Measurements from ENCODE around the gene SUPT4H1. TPM values are rescaled to one million over a fixed set of nuclear protein-coding genes. Genes with fewer than 3 reads are reported as not detected.

SUPT4H1 gene
- total and polyA plus RNA-seq, 2 experiments from 2014 or later: 82.2 to 83.7 TPM

DNA sequence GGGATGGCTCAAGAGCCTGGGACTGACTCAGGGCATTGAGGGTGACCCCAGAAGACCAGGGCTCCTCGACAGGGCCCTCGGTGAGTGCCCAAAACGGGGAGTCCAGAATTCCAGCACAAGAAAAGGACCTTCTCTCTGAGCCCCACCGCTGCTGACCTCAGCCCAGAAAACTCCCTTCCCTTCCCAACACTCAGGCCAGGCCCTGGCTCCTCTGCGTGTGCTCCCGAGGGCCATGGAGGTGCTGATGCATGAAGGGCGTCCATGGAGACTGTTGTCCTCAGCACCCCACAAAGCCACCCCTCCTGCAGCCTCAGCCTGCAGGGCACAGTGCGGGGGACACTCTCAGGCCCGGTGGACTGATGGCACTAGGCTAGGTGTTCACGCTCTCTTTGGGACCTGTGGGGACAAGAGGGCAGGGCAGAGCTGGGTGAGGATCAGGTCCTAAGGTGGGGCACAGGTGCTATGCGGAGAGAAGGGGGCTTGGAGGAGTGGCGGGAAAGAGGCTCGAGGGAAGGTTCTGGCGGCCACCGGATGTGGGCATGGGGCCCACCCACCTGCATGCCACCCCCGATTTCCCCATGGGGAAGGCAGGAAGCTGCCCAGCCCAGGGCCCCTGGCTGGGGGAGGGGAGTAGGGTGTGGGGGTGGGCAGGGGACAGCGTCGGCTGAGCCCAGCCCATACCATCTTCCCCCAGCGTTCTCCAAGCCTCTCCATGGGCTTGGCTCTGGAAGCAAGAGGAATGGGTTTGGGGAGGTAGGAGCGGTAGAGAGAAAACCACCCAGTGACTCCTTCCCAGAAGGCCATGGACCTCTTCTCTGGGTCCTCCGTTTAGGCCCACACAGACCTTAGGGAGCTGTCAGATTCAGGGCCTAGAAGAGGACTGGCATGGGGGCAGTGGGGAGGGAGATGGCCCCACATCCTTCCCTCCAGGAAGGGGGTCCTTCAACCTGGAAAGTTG is 18.9 kb downstream of the SUPT4H1 start:
- Histone ChIP-seq H3K27ac (ENCODE audit: low read depth) (no peak overlapping the region), H2AFZ (no peak overlapping the region), H3K4me2 (no peak overlapping the region), H3K36me3 (ENCODE audit: insufficient read depth) (no peaks in the 10 kb centered on the region), H4K20me1 (replicated peaks; ENCODE audit: insufficient read depth) (no peaks in the 10 kb centered on the region), H3K4me3 (no peak overlapping the region), H3K9me2 (ENCODE audit: insufficient read depth) (0 out of 2 replicates have a peak, but pooled peaks cover 8% of the 10 kb centered on the region), H3F3A (replicated peaks; ENCODE audit: low read depth) (peaks cover 3% of the 10 kb centered on the region; the same call in 1 of the 2 replicates), H3K4me1 (ENCODE audit: insufficient read depth) (peaks cover 42% of the 10 kb centered on the region), H3K79me2 (replicated peaks; ENCODE audit: insufficient read depth) (no peaks in the 10 kb centered on the region), H3K27me3 (ENCODE audit: insufficient read depth) (no peaks in the 10 kb centered on the region)
- Mint-ChIP-seq H3K4me3 (no peak overlapping the region), H3K4me1 (peaks cover 67% of the 10 kb centered on the region), H3K27ac (no peak overlapping the region), H3K36me3 (ENCODE audit: low read depth) (no peaks in the 10 kb centered on the region), H3K27me3 (ENCODE audit: insufficient read depth, low read depth, poor library complexity) (peaks cover 32% of the 10 kb centered on the region), H3K9me3 (no peaks in the 10 kb centered on the region)
- DNase-seq (ENCODE audit: low spot score) (no peak), ATAC-seq (no peak)
- no peak for TF ChIP-seq POLR2AphosphoS5 (IDR thresholded peaks at IDR 0.05; ENCODE audit: low read depth)
- TF ChIP-seq STAT1 (IDR thresholded peaks at IDR 0.05; ENCODE audit: unreplicated experiment): no peak
- TF ChIP-seq ZNF114 (CRISPR knock-in tag; IDR thresholded peaks at IDR 0.05): no peak
- TF ChIP-seq, protein P1, sequence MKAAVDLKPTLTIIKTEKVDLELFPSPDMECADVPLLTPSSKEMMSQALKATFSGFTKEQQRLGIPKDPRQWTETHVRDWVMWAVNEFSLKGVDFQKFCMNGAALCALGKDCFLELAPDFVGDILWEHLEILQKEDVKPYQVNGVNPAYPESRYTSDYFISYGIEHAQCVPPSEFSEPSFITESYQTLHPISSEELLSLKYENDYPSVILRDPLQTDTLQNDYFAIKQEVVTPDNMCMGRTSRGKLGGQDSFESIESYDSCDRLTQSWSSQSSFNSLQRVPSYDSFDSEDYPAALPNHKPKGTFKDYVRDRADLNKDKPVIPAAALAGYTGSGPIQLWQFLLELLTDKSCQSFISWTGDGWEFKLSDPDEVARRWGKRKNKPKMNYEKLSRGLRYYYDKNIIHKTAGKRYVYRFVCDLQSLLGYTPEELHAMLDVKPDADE (IDR thresholded peaks at IDR 0.05): no peak
- no peak for TF ChIP-seq EZH2 (IDR thresholded peaks at IDR 0.05; ENCODE audit: low read depth, unreplicated experiment)
- TF ChIP-seq, protein P2, sequence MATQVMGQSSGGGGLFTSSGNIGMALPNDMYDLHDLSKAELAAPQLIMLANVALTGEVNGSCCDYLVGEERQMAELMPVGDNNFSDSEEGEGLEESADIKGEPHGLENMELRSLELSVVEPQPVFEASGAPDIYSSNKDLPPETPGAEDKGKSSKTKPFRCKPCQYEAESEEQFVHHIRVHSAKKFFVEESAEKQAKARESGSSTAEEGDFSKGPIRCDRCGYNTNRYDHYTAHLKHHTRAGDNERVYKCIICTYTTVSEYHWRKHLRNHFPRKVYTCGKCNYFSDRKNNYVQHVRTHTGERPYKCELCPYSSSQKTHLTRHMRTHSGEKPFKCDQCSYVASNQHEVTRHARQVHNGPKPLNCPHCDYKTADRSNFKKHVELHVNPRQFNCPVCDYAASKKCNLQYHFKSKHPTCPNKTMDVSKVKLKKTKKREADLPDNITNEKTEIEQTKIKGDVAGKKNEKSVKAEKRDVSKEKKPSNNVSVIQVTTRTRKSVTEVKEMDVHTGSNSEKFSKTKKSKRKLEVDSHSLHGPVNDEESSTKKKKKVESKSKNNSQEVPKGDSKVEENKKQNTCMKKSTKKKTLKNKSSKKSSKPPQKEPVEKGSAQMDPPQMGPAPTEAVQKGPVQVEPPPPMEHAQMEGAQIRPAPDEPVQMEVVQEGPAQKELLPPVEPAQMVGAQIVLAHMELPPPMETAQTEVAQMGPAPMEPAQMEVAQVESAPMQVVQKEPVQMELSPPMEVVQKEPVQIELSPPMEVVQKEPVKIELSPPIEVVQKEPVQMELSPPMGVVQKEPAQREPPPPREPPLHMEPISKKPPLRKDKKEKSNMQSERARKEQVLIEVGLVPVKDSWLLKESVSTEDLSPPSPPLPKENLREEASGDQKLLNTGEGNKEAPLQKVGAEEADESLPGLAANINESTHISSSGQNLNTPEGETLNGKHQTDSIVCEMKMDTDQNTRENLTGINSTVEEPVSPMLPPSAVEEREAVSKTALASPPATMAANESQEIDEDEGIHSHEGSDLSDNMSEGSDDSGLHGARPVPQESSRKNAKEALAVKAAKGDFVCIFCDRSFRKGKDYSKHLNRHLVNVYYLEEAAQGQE (IDR thresholded peaks at IDR 0.05; ENCODE audit: unreplicated experiment): no peak
- no peak for TF ChIP-seq CREB1 (CRISPR knock-in tag; IDR thresholded peaks at IDR 0.05; ENCODE audit: low read depth)
- TF ChIP-seq, protein P3, sequence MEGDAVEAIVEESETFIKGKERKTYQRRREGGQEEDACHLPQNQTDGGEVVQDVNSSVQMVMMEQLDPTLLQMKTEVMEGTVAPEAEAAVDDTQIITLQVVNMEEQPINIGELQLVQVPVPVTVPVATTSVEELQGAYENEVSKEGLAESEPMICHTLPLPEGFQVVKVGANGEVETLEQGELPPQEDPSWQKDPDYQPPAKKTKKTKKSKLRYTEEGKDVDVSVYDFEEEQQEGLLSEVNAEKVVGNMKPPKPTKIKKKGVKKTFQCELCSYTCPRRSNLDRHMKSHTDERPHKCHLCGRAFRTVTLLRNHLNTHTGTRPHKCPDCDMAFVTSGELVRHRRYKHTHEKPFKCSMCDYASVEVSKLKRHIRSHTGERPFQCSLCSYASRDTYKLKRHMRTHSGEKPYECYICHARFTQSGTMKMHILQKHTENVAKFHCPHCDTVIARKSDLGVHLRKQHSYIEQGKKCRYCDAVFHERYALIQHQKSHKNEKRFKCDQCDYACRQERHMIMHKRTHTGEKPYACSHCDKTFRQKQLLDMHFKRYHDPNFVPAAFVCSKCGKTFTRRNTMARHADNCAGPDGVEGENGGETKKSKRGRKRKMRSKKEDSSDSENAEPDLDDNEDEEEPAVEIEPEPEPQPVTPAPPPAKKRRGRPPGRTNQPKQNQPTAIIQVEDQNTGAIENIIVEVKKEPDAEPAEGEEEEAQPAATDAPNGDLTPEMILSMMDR (conservative IDR thresholded peaks at IDR 0.05; ENCODE audit: low read depth in 2 of 2): no peak
- TF ChIP-seq NANOG (IDR thresholded peaks at IDR 0.05; ENCODE audit: borderline replicate concordance): no peak
- TF ChIP-seq, protein P4, sequence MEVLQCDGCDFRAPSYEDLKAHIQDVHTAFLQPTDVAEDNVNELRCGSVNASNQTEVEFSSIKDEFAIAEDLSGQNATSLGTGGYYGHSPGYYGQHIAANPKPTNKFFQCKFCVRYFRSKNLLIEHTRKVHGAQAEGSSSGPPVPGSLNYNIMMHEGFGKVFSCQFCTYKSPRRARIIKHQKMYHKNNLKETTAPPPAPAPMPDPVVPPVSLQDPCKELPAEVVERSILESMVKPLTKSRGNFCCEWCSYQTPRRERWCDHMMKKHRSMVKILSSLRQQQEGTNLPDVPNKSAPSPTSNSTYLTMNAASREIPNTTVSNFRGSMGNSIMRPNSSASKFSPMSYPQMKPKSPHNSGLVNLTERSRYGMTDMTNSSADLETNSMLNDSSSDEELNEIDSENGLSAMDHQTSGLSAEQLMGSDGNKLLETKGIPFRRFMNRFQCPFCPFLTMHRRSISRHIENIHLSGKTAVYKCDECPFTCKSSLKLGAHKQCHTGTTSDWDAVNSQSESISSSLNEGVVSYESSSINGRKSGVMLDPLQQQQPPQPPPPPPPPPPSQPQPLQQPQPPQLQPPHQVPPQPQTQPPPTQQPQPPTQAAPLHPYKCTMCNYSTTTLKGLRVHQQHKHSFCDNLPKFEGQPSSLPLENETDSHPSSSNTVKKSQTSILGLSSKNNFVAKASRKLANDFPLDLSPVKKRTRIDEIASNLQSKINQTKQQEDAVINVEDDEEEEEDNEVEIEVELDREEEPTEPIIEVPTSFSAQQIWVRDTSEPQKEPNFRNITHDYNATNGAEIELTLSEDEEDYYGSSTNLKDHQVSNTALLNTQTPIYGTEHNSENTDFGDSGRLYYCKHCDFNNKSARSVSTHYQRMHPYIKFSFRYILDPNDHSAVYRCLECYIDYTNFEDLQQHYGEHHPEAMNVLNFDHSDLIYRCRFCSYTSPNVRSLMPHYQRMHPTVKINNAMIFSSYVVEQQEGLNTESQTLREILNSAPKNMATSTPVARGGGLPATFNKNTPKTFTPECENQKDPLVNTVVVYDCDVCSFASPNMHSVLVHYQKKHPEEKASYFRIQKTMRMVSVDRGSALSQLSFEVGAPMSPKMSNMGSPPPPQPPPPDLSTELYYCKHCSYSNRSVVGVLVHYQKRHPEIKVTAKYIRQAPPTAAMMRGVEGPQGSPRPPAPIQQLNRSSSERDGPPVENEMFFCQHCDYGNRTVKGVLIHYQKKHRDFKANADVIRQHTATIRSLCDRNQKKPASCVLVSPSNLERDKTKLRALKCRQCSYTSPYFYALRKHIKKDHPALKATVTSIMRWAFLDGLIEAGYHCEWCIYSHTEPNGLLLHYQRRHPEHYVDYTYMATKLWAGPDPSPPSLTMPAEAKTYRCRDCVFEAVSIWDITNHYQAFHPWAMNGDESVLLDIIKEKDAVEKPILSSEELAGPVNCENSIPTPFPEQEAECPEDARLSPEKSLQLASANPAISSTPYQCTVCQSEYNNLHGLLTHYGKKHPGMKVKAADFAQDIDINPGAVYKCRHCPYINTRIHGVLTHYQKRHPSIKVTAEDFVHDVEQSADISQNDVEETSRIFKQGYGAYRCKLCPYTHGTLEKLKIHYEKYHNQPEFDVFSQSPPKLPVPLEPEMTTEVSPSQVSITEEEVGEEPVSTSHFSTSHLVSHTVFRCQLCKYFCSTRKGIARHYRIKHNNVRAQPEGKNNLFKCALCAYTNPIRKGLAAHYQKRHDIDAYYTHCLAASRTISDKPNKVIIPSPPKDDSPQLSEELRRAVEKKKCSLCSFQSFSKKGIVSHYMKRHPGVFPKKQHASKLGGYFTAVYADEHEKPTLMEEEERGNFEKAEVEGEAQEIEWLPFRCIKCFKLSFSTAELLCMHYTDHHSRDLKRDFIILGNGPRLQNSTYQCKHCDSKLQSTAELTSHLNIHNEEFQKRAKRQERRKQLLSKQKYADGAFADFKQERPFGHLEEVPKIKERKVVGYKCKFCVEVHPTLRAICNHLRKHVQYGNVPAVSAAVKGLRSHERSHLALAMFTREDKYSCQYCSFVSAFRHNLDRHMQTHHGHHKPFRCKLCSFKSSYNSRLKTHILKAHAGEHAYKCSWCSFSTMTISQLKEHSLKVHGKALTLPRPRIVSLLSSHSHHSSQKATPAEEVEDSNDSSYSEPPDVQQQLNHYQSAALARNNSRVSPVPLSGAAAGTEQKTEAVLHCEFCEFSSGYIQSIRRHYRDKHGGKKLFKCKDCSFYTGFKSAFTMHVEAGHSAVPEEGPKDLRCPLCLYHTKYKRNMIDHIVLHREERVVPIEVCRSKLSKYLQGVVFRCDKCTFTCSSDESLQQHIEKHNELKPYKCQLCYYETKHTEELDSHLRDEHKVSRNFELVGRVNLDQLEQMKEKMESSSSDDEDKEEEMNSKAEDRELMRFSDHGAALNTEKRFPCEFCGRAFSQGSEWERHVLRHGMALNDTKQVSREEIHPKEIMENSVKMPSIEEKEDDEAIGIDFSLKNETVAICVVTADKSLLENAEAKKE (CRISPR knock-in tag; IDR thresholded peaks at IDR 0.05): no peak
- no peak for TF ChIP-seq ZNF331 (CRISPR knock-in tag; IDR thresholded peaks at IDR 0.05; ENCODE audit: low read depth)
- no peak for TF ChIP-seq EZH2phosphoT487 (IDR thresholded peaks at IDR 0.05; ENCODE audit: unreplicated experiment)
- no peak for TF ChIP-seq JUNB (IDR thresholded peaks at IDR 0.05; ENCODE audit: unreplicated experiment)
